GM23338 (cell line): ENCODE measurements around the gene TSFM. TPM values are rescaled to one million over a fixed set of nuclear protein-coding genes. Genes with fewer than 3 reads are reported as not detected.

Experiments used
- ATAC-seq: fragments of 200-7000 bp; cut with Tn5 transposase; 3 replicates; pipeline ENCODE4 v1.9.1; 2020
- DNase-seq: peaks from one replicate; pipeline ENCODE4 v3.0.0-alpha.2; 2015; ENCODE audit warnings: low spot score
- H2AFZ ChIP-seq: fragments of 200-600 bp; sonication (generic); 2 replicates; pipeline ENCODE4 v1.8.0; 2016; ENCODE audit warnings: antibody characterized with exemption, mild to moderate bottlenecking, moderate library complexity
- H3F3A ChIP-seq: fragments of 200-600 bp; sonication (generic); replicated peaks from 2 replicates; pipeline ENCODE4 v1.8.0; 2017; ENCODE audit warnings: antibody characterized with exemption, mixed run types, low read depth
- H3K27ac ChIP-seq: fragments of 200-600 bp; sonication (generic); 2 replicates; pipeline ENCODE4 v1.6.1; 2016; ENCODE audit warnings: low read depth
- H3K27me3 ChIP-seq: fragments of 200-600 bp; sonication (generic); 2 replicates; pipeline ENCODE4 v1.8.0; 2016; ENCODE audit warnings: mild to moderate bottlenecking, mixed run types, moderate library complexity; ENCODE audit not compliant: insufficient read depth
- H3K36me3 ChIP-seq: fragments of 200-600 bp; sonication (generic); 2 replicates; pipeline ENCODE4 v1.8.0; 2016; ENCODE audit warnings: mild to moderate bottlenecking; ENCODE audit not compliant: insufficient read depth
- H3K4me1 ChIP-seq: fragments of 200-600 bp; sonication (generic); 2 replicates; pipeline ENCODE4 v1.8.0; 2016; ENCODE audit warnings: mild to moderate bottlenecking, moderate library complexity; ENCODE audit not compliant: insufficient read depth
- H3K4me2 ChIP-seq: fragments of 200-600 bp; sonication (generic); 2 replicates; pipeline ENCODE4 v1.7.1; 2017; ENCODE audit warnings: mixed run types
- H3K4me3 ChIP-seq: fragments of 200-600 bp; sonication (generic); 2 replicates; pipeline ENCODE4 v1.6.1; 2016; ENCODE audit warnings: mixed run types
- H3K79me2 ChIP-seq: fragments of 200-600 bp; sonication (generic); replicated peaks from 2 replicates; pipeline ENCODE4 v1.8.0; 2017; ENCODE audit warnings: mild to moderate bottlenecking; ENCODE audit not compliant: insufficient read depth
- H3K9me2 ChIP-seq: fragments of 200-600 bp; sonication (generic); 2 replicates; pipeline ENCODE4 v1.8.0; 2017; ENCODE audit not compliant: insufficient read depth
- H4K20me1 ChIP-seq: fragments of 200-600 bp; sonication (generic); replicated peaks from 2 replicates; pipeline ENCODE4 v1.8.0; 2017; ENCODE audit warnings: mild to moderate bottlenecking; ENCODE audit not compliant: insufficient read depth
- H3K27ac Mint-ChIP-seq: 2 replicates; pipeline ENCODE4 v1.8.0; 2020; ENCODE audit warnings: inconsistent platforms, mild to moderate bottlenecking, moderate library complexity, mixed read lengths
- H3K27me3 Mint-ChIP-seq: 3 replicates; pipeline ENCODE4 v1.8.0; 2022; ENCODE audit warnings: low read depth, mild to moderate bottlenecking, moderate library complexity, mixed read lengths, inconsistent platforms; ENCODE audit not compliant: insufficient read depth, poor library complexity
- H3K36me3 Mint-ChIP-seq: 3 replicates; pipeline ENCODE4 v1.8.0; 2021; ENCODE audit warnings: low read depth, mild to moderate bottlenecking, inconsistent platforms, moderate library complexity, mixed read lengths
- H3K4me1 Mint-ChIP-seq: 3 replicates; pipeline ENCODE4 v1.8.0; 2020; ENCODE audit warnings: mild to moderate bottlenecking, inconsistent platforms, mixed read lengths
- H3K4me3 Mint-ChIP-seq: 3 replicates; pipeline ENCODE4 v1.8.0; 2021; ENCODE audit warnings: moderate library complexity, mild to moderate bottlenecking, inconsistent platforms, mixed read lengths
- H3K9me3 Mint-ChIP-seq: 3 replicates; pipeline ENCODE4 v1.8.0; 2020; ENCODE audit warnings: moderate library complexity, mild to moderate bottlenecking, inconsistent platforms, mixed read lengths
- CREB1 ChIP-seq: fragments of 250-450 bp; sonication (Bioruptor Pico); IDR thresholded peaks from 2 replicates; pipeline ENCODE4 v1.5.0; 2020; ENCODE audit warnings: low read depth, mild to moderate bottlenecking, moderate library complexity
- EZH2 ChIP-seq: fragments of 200-600 bp; sonication (generic); IDR thresholded peaks from one replicate; pipeline ENCODE4 v1.8.0; 2017; ENCODE audit warnings: antibody characterized with exemption, mild to moderate bottlenecking, low read depth; ENCODE audit not compliant: unreplicated experiment
- REST ChIP-seq: IDR thresholded peaks from one replicate; pipeline ENCODE4 v1.6.1; 2018; ENCODE audit warnings: antibody characterized with exemption; ENCODE audit not compliant: unreplicated experiment
- polyA plus RNA-seq: library from polyadenylated mRNA; unstranded; fragments of >200 nt; fragmentation: Nextera tagmentation; extraction: Ambion mirVana; gene quantifications from 2 replicates; pipeline ENCODE4 v1.2.1, GENCODE V29; 2016
- total RNA-seq: library from RNA; depleted of rRNA; stranded (reverse); fragments of >200 nt; shearing (Covaris generic); gene quantifications from 2 replicates; pipeline ENCODE4 v1.2.3, GENCODE V29; 2014
- TF ChIP-seq, protein P1 (sequence below), 2 experiments: fragments of 200-600 bp in 1 of 2; sonication (generic) in 1 of 2; conservative IDR thresholded peaks; 2 replicates each; pipeline versions ENCODE4 v1.5.1 to v1.6.1; 2016 to 2017; ENCODE audit warnings: antibody characterized with exemption in 2 of 2, low read depth in 2 of 2, mild to moderate bottlenecking in 2 of 2, moderate library complexity in 1 of 2
- TF ChIP-seq, protein P2 (sequence below): fragments of 250-450 bp; sonication (Bioruptor Pico); IDR thresholded peaks from 2 replicates; pipeline ENCODE4 v1.5.0; 2020; ENCODE audit warnings: mild to moderate bottlenecking, moderate library complexity

TSFM gene
- total and polyA plus RNA-seq, 2 experiments from 2014 or later = 29.5 to 43.1 TPM

- no peak for TF ChIP-seq REST
- TF ChIP-seq EZH2 = no peak
These were observed 41.2 kb upstream of the TSFM start (continued) for GRCh38 chr12:57741413-57741789.

GRCh38 chr12:57741844-57742738, 40.5 kb upstream of the TSFM start:
- TF ChIP-seq, protein P1, sequence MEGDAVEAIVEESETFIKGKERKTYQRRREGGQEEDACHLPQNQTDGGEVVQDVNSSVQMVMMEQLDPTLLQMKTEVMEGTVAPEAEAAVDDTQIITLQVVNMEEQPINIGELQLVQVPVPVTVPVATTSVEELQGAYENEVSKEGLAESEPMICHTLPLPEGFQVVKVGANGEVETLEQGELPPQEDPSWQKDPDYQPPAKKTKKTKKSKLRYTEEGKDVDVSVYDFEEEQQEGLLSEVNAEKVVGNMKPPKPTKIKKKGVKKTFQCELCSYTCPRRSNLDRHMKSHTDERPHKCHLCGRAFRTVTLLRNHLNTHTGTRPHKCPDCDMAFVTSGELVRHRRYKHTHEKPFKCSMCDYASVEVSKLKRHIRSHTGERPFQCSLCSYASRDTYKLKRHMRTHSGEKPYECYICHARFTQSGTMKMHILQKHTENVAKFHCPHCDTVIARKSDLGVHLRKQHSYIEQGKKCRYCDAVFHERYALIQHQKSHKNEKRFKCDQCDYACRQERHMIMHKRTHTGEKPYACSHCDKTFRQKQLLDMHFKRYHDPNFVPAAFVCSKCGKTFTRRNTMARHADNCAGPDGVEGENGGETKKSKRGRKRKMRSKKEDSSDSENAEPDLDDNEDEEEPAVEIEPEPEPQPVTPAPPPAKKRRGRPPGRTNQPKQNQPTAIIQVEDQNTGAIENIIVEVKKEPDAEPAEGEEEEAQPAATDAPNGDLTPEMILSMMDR (conservative IDR thresholded peaks at IDR 0.05; ENCODE audit: low read depth in 2 of 2) = peak; percentile 34 to 67; a peak in 3 of 4 replicates
- TF ChIP-seq, protein P2, sequence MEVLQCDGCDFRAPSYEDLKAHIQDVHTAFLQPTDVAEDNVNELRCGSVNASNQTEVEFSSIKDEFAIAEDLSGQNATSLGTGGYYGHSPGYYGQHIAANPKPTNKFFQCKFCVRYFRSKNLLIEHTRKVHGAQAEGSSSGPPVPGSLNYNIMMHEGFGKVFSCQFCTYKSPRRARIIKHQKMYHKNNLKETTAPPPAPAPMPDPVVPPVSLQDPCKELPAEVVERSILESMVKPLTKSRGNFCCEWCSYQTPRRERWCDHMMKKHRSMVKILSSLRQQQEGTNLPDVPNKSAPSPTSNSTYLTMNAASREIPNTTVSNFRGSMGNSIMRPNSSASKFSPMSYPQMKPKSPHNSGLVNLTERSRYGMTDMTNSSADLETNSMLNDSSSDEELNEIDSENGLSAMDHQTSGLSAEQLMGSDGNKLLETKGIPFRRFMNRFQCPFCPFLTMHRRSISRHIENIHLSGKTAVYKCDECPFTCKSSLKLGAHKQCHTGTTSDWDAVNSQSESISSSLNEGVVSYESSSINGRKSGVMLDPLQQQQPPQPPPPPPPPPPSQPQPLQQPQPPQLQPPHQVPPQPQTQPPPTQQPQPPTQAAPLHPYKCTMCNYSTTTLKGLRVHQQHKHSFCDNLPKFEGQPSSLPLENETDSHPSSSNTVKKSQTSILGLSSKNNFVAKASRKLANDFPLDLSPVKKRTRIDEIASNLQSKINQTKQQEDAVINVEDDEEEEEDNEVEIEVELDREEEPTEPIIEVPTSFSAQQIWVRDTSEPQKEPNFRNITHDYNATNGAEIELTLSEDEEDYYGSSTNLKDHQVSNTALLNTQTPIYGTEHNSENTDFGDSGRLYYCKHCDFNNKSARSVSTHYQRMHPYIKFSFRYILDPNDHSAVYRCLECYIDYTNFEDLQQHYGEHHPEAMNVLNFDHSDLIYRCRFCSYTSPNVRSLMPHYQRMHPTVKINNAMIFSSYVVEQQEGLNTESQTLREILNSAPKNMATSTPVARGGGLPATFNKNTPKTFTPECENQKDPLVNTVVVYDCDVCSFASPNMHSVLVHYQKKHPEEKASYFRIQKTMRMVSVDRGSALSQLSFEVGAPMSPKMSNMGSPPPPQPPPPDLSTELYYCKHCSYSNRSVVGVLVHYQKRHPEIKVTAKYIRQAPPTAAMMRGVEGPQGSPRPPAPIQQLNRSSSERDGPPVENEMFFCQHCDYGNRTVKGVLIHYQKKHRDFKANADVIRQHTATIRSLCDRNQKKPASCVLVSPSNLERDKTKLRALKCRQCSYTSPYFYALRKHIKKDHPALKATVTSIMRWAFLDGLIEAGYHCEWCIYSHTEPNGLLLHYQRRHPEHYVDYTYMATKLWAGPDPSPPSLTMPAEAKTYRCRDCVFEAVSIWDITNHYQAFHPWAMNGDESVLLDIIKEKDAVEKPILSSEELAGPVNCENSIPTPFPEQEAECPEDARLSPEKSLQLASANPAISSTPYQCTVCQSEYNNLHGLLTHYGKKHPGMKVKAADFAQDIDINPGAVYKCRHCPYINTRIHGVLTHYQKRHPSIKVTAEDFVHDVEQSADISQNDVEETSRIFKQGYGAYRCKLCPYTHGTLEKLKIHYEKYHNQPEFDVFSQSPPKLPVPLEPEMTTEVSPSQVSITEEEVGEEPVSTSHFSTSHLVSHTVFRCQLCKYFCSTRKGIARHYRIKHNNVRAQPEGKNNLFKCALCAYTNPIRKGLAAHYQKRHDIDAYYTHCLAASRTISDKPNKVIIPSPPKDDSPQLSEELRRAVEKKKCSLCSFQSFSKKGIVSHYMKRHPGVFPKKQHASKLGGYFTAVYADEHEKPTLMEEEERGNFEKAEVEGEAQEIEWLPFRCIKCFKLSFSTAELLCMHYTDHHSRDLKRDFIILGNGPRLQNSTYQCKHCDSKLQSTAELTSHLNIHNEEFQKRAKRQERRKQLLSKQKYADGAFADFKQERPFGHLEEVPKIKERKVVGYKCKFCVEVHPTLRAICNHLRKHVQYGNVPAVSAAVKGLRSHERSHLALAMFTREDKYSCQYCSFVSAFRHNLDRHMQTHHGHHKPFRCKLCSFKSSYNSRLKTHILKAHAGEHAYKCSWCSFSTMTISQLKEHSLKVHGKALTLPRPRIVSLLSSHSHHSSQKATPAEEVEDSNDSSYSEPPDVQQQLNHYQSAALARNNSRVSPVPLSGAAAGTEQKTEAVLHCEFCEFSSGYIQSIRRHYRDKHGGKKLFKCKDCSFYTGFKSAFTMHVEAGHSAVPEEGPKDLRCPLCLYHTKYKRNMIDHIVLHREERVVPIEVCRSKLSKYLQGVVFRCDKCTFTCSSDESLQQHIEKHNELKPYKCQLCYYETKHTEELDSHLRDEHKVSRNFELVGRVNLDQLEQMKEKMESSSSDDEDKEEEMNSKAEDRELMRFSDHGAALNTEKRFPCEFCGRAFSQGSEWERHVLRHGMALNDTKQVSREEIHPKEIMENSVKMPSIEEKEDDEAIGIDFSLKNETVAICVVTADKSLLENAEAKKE = no peak
- peak; percentile 9; the same call in 1 of the 2 replicates for TF ChIP-seq CREB1 (CRISPR knock-in tag)
- Histone ChIP-seq H3K4me1 (peaks cover 7% of the 10 kb centered on the region), H4K20me1 (no peaks in the 10 kb centered on the region; the same call in 1 of the 2 replicates), H3K36me3 (peaks cover 7% of the 10 kb centered on the region), H3K79me2 (no peaks in the 10 kb centered on the region), H3K4me2 (no peak overlapping the region), H3K27ac (no peak overlapping the region), H2AFZ (no peak overlapping the region), H3F3A (peaks cover 18% of the 10 kb centered on the region), H3K9me2 (no peaks in the 10 kb centered on the region), H3K27me3 (peaks cover 69% of the 10 kb centered on the region), H3K4me3 (no peak overlapping the region)
- H3K36me3 Mint-ChIP-seq = peaks cover 14% of the 10 kb centered on the region
- peak; percentile 65 for DNase-seq
- no peak overlapping the region for H3K27ac Mint-ChIP-seq
- peaks cover 21% of the 10 kb centered on the region for H3K4me1 Mint-ChIP-seq
- H3K4me3 Mint-ChIP-seq = peak overlapping the region; percentile 50
- no peaks in the 10 kb centered on the region; the same call in 1 of the 3 replicates for H3K9me3 Mint-ChIP-seq
- H3K27me3 Mint-ChIP-seq = peaks cover 59% of the 10 kb centered on the region
- peak; percentile 7; the same call in 2 of the 3 replicates for ATAC-seq
